HEK293 (cell line): ENCODE measurements around the gene SCAF4.
A peak's percentile ranks its signal among the peaks of the same experiment; 100 is the strongest.
"Not testable (repeated sequence)": the region's sequence is repeated elsewhere in the genome, so short reads cannot be mapped to it uniquely, and the experiment has no call there.

Experiments
- CTCF ChIA-PET: fragments of 350-600 bp; formaldehyde crosslinking; extraction: SDS; loops from one replicate; lab custom pipeline; 2021; ENCODE audit warnings: antibody characterized with exemption; lab: Yijun Ruan, JAX
- POLR2A ChIA-PET: fragments of 300-600 bp; formaldehyde crosslinking; extraction: SDS; loops from one replicate; lab custom pipeline; 2020; ENCODE audit warnings: antibody characterized with exemption, inconsistent platforms; lab: Yijun Ruan, JAX
- H3K27ac ChIP-seq: fragments of 200-500 bp; sonication (Bioruptor generic); 2 replicates; pipeline ENCODE4 v1.5.1; 2014; ENCODE audit warnings: low read depth, low read length, control low read depth, inconsistent platforms; ENCODE audit errors: extremely low read depth
- H3K36me3 ChIP-seq, 2 experiments: fragments of 200-500 bp in 1 of 2; sonication (Bioruptor generic) in 1 of 2; 1 replicate in 1 of 2; 2 replicates in 1 of 2; pipeline ENCODE4 v1.5.1; 2014 to 2017; ENCODE audit warnings: inconsistent platforms in 2 of 2, low read length in 2 of 2; ENCODE audit not compliant: control insufficient read depth in 2 of 2, insufficient read depth in 1 of 2
- H3K4me1 ChIP-seq: fragments of 200-500 bp; sonication (Bioruptor generic); 2 replicates; pipeline ENCODE4 v1.5.1; 2014; ENCODE audit warnings: mild to moderate bottlenecking, low read length, inconsistent platforms; ENCODE audit not compliant: control insufficient read depth, insufficient read depth
- H3K4me3 ChIP-seq: 2 replicates; pipeline ENCODE4 v1.5.1; 2011; ENCODE audit warnings: low read depth, mild to moderate bottlenecking, control low read depth, low read length, moderate library complexity
- H3K9me3 ChIP-seq: fragments of 200-500 bp; sonication (Bioruptor generic); 2 replicates; pipeline ENCODE4 v1.5.1; 2014; ENCODE audit warnings: low read depth, low read length, inconsistent platforms; ENCODE audit not compliant: control insufficient read depth, insufficient read depth
- HOXD13 ChIP-seq: sonication (generic); formaldehyde crosslinking; IDR thresholded peaks from 2 replicates; pipeline ENCODE4 v1.8.0; 2022; ENCODE audit warnings: missing genetic modification reagents, borderline replicate concordance
- KLF7 ChIP-seq: fragments of 450-650 bp; formaldehyde crosslinking; IDR thresholded peaks from 2 replicates; pipeline ENCODE4 v1.5.1; 2016; ENCODE audit warnings: missing biosample characterization, missing genetic modification characterization, borderline replicate concordance
- PRDM1 ChIP-seq: fragments of 450-650 bp; formaldehyde crosslinking; IDR thresholded peaks from 2 replicates; pipeline ENCODE4; 2016; ENCODE audit warnings: missing biosample characterization, missing genetic modification characterization
- SCRT1 ChIP-seq: fragments of 450-650 bp; formaldehyde crosslinking; IDR thresholded peaks from 2 replicates; pipeline ENCODE4 v1.5.1; 2016; ENCODE audit warnings: missing biosample characterization, missing genetic modification characterization, borderline replicate concordance
- SETDB1 ChIP-seq: IDR thresholded peaks from one replicate; pipeline ENCODE4 v1.6.1; 2017; ENCODE audit warnings: mild to moderate bottlenecking, low read length, moderate library complexity, mixed read lengths; ENCODE audit not compliant: insufficient read length
- SP7 ChIP-seq: fragments of 450-650 bp; formaldehyde crosslinking; IDR thresholded peaks from 2 replicates; pipeline ENCODE4 v1.5.1; 2016; ENCODE audit warnings: missing biosample characterization, missing genetic modification characterization
- ZNF121 ChIP-seq: fragments of 450-650 bp; formaldehyde crosslinking; IDR thresholded peaks from 2 replicates; pipeline ENCODE4 v1.5.1; 2016; ENCODE audit warnings: missing biosample characterization, missing genetic modification characterization
- ZNF133 ChIP-seq: fragments of 450-650 bp; formaldehyde crosslinking; IDR thresholded peaks from 2 replicates; pipeline ENCODE4 v1.5.1; 2016; ENCODE audit warnings: missing biosample characterization, missing genetic modification characterization
- ZNF169 ChIP-seq: fragments of 450-650 bp; formaldehyde crosslinking; IDR thresholded peaks from 2 replicates; pipeline ENCODE4 v1.5.1; 2016; ENCODE audit warnings: missing biosample characterization, missing genetic modification characterization
- ZNF184 ChIP-seq: fragments of 450-650 bp; IDR thresholded peaks from 2 replicates; pipeline ENCODE4 v1.5.1; 2018; ENCODE audit warnings: missing biosample characterization, mild to moderate bottlenecking, missing genetic modification characterization
- ZNF202 ChIP-seq: fragments of 450-650 bp; formaldehyde crosslinking; IDR thresholded peaks from 2 replicates; pipeline ENCODE4 v1.5.1; 2016; ENCODE audit warnings: missing biosample characterization, missing genetic modification characterization, borderline replicate concordance
- ZNF394 ChIP-seq: fragments of 450-650 bp; formaldehyde crosslinking; IDR thresholded peaks from 2 replicates; pipeline ENCODE4 v1.5.1; 2016; ENCODE audit warnings: missing biosample characterization, missing genetic modification characterization, mild to moderate bottlenecking, moderate library complexity, borderline replicate concordance
- ZNF548 ChIP-seq: fragments of 450-650 bp; formaldehyde crosslinking; IDR thresholded peaks from 2 replicates; pipeline ENCODE4 v1.5.1; 2016; ENCODE audit warnings: missing biosample characterization, missing genetic modification characterization
- ZNF558 ChIP-seq: fragments of 450-650 bp; formaldehyde crosslinking; IDR thresholded peaks from 2 replicates; pipeline ENCODE4 v1.5.1; 2016; ENCODE audit warnings: missing biosample characterization, missing genetic modification characterization
- ZNF600 ChIP-seq: fragments of 450-650 bp; formaldehyde crosslinking; IDR thresholded peaks from 2 replicates; pipeline ENCODE4 v1.5.1; 2016; ENCODE audit warnings: missing biosample characterization, missing genetic modification characterization
- ZNF639 ChIP-seq: fragments of 450-650 bp; formaldehyde crosslinking; IDR thresholded peaks from 2 replicates; pipeline ENCODE4 v1.5.1; 2016; ENCODE audit warnings: missing biosample characterization, missing genetic modification characterization
- ZNF677 ChIP-seq: fragments of 450-650 bp; IDR thresholded peaks from 2 replicates; pipeline ENCODE4 v1.5.0; 2018; ENCODE audit warnings: missing biosample characterization, mild to moderate bottlenecking, missing genetic modification characterization, moderate library complexity
- ZSCAN16 ChIP-seq: fragments of 450-650 bp; formaldehyde crosslinking; IDR thresholded peaks from 2 replicates; pipeline ENCODE4 v1.5.1; 2016; ENCODE audit warnings: missing biosample characterization, missing genetic modification characterization
- ZSCAN23 ChIP-seq: fragments of 450-650 bp; formaldehyde crosslinking; IDR thresholded peaks from 2 replicates; pipeline ENCODE4 v1.5.1; 2016; ENCODE audit warnings: missing biosample characterization, missing genetic modification characterization
- TF ChIP-seq, protein P1 (sequence below): fragments of 450-650 bp; formaldehyde crosslinking; IDR thresholded peaks from 2 replicates; pipeline ENCODE4 v1.5.1; 2016; ENCODE audit warnings: missing biosample characterization, missing genetic modification characterization
- TF ChIP-seq, protein P2 (sequence below): fragments of 450-650 bp; formaldehyde crosslinking; IDR thresholded peaks from 2 replicates; pipeline ENCODE4; 2016; ENCODE audit warnings: missing biosample characterization, missing genetic modification characterization

Gene SCAF4

GRCh38 chr21:31743712-31744111, 11.8 kb upstream of the SCAF4 start:
- no peaks in the 10 kb centered on the region for H3K36me3 ChIP-seq
- H3K4me3 ChIP-seq: no peak overlapping the region
- H3K4me1 ChIP-seq: no peaks in the 10 kb centered on the region
- POLR2A ChIA-PET: no interaction called here
- TF ChIP-seq ZNF394 (tag by site-specific recombination): no peak
- TF ChIP-seq KLF7 (tag by site-specific recombination): no peak
- TF ChIP-seq ZNF121 (tag by site-specific recombination): no peak
- TF ChIP-seq ZNF548: no peak
- peak; percentile 29 for TF ChIP-seq SETDB1
- TF ChIP-seq, protein P1, sequence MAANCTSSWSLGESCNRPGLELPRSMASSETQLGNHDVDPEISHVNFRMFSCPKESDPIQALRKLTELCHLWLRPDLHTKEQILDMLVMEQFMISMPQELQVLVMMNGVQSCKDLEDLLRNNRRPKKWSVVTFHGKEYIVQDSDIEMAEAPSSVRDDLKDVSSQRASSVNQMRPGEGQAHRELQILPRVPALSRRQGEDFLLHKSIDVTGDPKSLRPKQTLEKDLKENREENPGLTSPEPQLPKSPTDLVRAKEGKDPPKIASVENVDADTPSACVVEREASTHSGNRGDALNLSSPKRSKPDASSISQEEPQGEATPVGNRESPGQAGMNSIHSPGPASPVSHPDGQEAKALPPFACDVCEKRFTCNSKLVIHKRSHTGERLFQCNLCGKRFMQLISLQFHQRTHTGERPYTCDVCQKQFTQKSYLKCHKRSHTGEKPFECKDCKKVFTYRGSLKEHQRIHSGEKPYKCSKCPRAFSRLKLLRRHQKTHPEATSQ (tag by site-specific recombination): no peak
- TF ChIP-seq ZSCAN23 (tag by site-specific recombination): no peak
- no peak for TF ChIP-seq ZNF600 (tag by site-specific recombination)
- TF ChIP-seq, all 188 proteins: peak for 1
- CTCF ChIA-PET: interaction anchor here (1.6 to 3.1 kb wide), 2 partner anchors 42 to 122 kb away, joined by 7 to 12 read pairs; no protein-coding TSS in a partner anchor
- Histone ChIP-seq H3K9me3 (no peaks in the 10 kb centered on the region), H3K27ac (no peak overlapping the region)

DNA sequence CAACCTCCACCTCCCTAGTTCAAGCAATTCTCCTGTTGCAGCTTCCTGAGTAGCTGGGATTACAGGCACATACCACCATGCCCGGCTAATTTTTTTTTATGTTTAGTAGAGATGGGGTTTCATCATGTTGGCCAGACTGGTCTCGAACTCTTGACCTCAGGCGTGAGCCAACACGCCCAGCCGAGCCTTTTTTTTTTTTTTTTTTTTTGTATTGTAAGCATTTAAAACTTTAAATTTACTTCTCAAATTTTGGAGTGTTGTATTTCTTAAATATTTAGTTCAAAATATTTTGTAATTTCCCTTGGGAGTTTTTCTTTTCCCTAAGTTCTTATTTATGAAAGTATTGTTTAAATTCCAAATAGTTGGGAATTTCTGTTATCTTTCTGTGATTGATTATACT, 9.2 kb upstream of the SCAF4 start:
- ChIA-PET POLR2A (no interaction called here), CTCF (no interaction called here)
- H3K27ac ChIP-seq: no peak overlapping the region
- TF ChIP-seq ZNF600 (tag by site-specific recombination): no peak
- TF ChIP-seq, protein P2, sequence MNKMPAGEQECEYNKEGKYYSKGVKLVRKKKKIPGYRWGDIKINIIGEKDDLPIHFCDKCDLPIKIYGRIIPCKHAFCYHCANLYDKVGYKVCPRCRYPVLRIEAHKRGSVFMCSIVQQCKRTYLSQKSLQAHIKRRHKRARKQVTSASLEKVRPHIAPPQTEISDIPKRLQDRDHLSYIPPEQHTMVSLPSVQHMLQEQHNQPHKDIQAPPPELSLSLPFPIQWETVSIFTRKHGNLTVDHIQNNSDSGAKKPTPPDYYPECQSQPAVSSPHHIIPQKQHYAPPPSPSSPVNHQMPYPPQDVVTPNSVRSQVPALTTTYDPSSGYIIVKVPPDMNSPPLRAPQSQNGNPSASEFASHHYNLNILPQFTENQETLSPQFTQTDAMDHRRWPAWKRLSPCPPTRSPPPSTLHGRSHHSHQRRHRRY (tag by site-specific recombination): no peak
- no peak for TF ChIP-seq ZNF639 (tag by site-specific recombination)
- no peak overlapping the region for H3K4me3 ChIP-seq
- H3K9me3 ChIP-seq: no peaks in the 10 kb centered on the region
- no peaks in the 10 kb centered on the region for H3K4me1 ChIP-seq
- no peaks in the 10 kb centered on the region for H3K36me3 ChIP-seq

DNA sequence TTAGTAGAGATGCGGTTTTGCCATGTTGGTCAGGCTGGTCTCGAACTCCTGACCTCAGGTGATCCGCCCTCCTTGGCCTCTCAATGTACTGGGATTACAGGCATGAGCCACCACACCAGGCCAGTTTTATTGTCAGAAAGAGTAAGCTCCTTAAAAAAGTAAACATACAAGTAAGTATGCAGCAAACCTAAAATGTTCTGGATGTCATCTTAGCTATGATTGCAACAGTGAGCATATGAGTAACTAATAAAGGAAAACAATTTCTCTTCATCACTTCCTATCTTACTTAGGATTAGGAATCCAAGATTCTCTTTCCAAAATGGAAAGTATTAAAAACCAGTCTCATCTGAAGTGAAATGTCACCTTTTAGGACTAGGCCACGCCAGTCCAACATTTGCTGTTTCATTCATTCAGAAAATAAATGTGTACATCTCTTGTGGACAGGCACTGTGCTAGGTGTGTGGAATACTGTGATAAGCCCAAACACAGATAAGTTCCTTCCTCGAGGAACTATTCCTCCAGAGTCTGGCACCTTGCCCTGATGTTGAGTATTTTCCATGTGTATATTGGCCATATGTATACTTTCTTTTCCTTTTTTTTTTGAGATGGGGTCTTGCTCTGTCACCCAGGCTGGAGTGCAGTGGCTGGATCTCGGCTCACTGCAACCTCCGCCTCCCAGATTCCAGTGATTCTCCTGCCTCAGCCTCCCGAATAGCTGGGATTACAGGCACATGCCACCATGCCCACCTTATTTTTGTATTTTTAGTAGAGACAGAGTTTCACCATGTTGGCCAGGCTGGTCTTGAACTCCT, 5.9 kb upstream of the SCAF4 start:
- TF ChIP-seq PRDM1 (tag by site-specific recombination): peak; percentile 46; the same call in 1 of the 2 replicates
- POLR2A ChIA-PET, H3K27ac ChIP-seq, H3K4me3 ChIP-seq, H3K9me3 ChIP-seq, H3K4me1 ChIP-seq, H3K36me3 ChIP-seq: not testable (repeated sequence)
- CTCF ChIA-PET: interaction anchor here (0.8 to 0.9 kb wide), 2 partner anchors 43 to 157 kb away, joined by 4 to 5 read pairs; no protein-coding TSS in a partner anchor

DNA sequence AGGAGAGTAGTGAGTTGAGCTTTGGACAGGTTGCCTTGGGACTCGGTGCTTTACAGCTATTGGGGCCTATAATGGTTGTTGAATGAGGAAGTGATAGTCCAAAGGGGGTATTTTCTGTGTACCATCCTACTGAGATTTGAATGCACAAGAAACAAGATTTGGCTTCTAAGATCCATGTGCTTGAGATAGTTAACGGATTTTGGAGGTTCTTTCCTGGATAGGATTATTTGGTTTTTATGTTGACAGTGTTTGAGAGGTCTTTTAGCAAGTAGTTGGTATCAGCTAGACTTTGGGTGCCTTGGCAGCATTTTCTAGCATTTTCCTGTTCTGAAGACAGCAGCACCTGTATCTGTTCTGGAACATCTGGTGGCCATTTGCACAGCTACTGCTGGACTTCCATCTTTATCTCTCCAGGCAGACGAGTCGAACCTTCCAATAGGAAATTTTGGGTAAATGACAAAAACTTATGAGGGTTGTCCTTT, 3.6 kb upstream of the SCAF4 start:
- H3K4me1 ChIP-seq: 0 out of 2 replicates have a peak, but pooled peaks cover 4% of the 10 kb centered on the region
- POLR2A ChIA-PET: no interaction called here
- no peaks in the 10 kb centered on the region for H3K9me3 ChIP-seq
- CTCF ChIA-PET: interaction anchor here (0.9 kb wide), 1 partner anchor 130 kb away, joined by 4 read pairs; no protein-coding TSS in a partner anchor
- no peak overlapping the region for H3K4me3 ChIP-seq
- H3K27ac ChIP-seq: no peak overlapping the region
- TF ChIP-seq ZNF558 (tag by site-specific recombination): no peak
- TF ChIP-seq SCRT1 (tag by site-specific recombination): no peak
- no peak for TF ChIP-seq ZNF169 (tag by site-specific recombination)
- TF ChIP-seq ZSCAN16 (tag by site-specific recombination): no peak
- TF ChIP-seq ZNF133 (tag by site-specific recombination): no peak
- no peak for TF ChIP-seq ZNF677 (tag by site-specific recombination)
- no peak for TF ChIP-seq SP7 (tag by site-specific recombination)
- no peak for TF ChIP-seq ZNF202 (tag by site-specific recombination)
- TF ChIP-seq ZNF184 (tag by site-specific recombination): no peak
- no peak for TF ChIP-seq HOXD13 (CRISPR knock-in tag)
- H3K36me3 ChIP-seq: no peaks in the 10 kb centered on the region
